K562 (cell line): ENCODE data around the gene ZFP62. TPM values are rescaled to one million over a fixed set of nuclear protein-coding genes. Genes with fewer than 3 reads are reported as not detected.
"Not testable (repeated sequence)": the region's sequence is repeated elsewhere in the genome, so short reads cannot be mapped to it uniquely, and the experiment has no call there.

Experiments
- ATAC-seq: fragments of 200-7000 bp; cut with Tn5 transposase; 3 replicates; pipeline ENCODE4 v1.9.1; 2020; ENCODE audit warnings: moderate library complexity
- BruUV-seq: library from RNA; stranded (reverse); fragments of 400-500 nt; replicated peaks from 2 replicates; lab custom pipeline; 2021; lab: Mats Ljungman, UMichigan
- CTCF ChIA-PET: fragments of 300-600 bp; formaldehyde crosslinking; extraction: SDS; loops from one replicate; lab custom pipeline; 2021; ENCODE audit warnings: low intra/inter-chr PET ratio; lab: Yijun Ruan, JAX
- POLR2A ChIA-PET: fragments of 300-600, 350-650 bp; sonication (Branson Sonifier 250); formaldehyde crosslinking; extraction: SDS; loops from one replicate; lab custom pipeline; 2021; ENCODE audit warnings: antibody characterized with exemption, inconsistent platforms; lab: Yijun Ruan, JAX
- DNase-seq, 4 experiments: peaks; one replicate each; pipeline versions ENCODE4 v3.0.0 to v3.0.0-alpha.2; 2011 to 2018; ENCODE audit warnings: low spot score in 3 of 4, mixed read lengths in 3 of 4; ENCODE audit errors: extremely low read depth in 1 of 4
- FAIRE-seq: peaks from 2 replicates; lab custom pipeline; 2011; peaks lifted over from hg19 to GRCh38; lab: Jason Lieb, UNC
- H2AFZ ChIP-seq: 2 replicates; pipeline ENCODE4 v1.6.0; 2011; ENCODE audit warnings: low read depth, low read length, control low read depth, inconsistent platforms
- H3K27ac ChIP-seq: fragments of 200-600 bp; 3 replicates; pipeline ENCODE4 v1.8.0; 2011; ENCODE audit warnings: low read depth, mild to moderate bottlenecking, control low read depth, inconsistent platforms, low read length, moderate library complexity, mixed read lengths; ENCODE audit errors: extremely low read depth
- H3K27me3 ChIP-seq, 2 experiments: fragments of 300-600 bp in 1 of 2; 2 replicates in 1 of 2; 3 replicates in 1 of 2; pipeline versions ENCODE4 v1.6.0 to v1.8.0; 2011; ENCODE audit warnings: inconsistent platforms in 2 of 2, low read length in 2 of 2, mild to moderate bottlenecking in 1 of 2, mixed read lengths in 1 of 2, moderate library complexity in 1 of 2; ENCODE audit not compliant: control insufficient read depth in 2 of 2, insufficient read depth in 2 of 2
- H3K36me3 ChIP-seq: fragments of 300-600 bp; 3 replicates; pipeline ENCODE4 v1.8.0; 2011; ENCODE audit warnings: mild to moderate bottlenecking, low read length, inconsistent platforms; ENCODE audit not compliant: control insufficient read depth, insufficient read depth
- H3K4me1 ChIP-seq, 2 experiments: fragments of 200-600 bp in 1 of 2; replicated peaks in 1 of 2; 2 replicates in 1 of 2; 3 replicates in 1 of 2; pipeline versions ENCODE4 v1.5.1 to v1.8.0; 2011; ENCODE audit warnings: inconsistent platforms in 2 of 2, low read length in 2 of 2, mild to moderate bottlenecking in 1 of 2, mixed read lengths in 1 of 2, moderate library complexity in 1 of 2; ENCODE audit not compliant: control insufficient read depth in 2 of 2, insufficient read depth in 2 of 2
- H3K4me2 ChIP-seq: 2 replicates; pipeline ENCODE4 v1.6.1; 2011; ENCODE audit warnings: low read length, control low read depth, inconsistent platforms, mixed read lengths; ENCODE audit not compliant: insufficient read depth
- H3K4me3 ChIP-seq: fragments of 200-600 bp; sonication (generic), shearing (Covaris generic); 2 replicates; pipeline ENCODE4 v1.5.1; 2016; ENCODE audit warnings: control low read depth, inconsistent platforms
- H3K79me2 ChIP-seq: fragments of 200-600 bp; 3 replicates; pipeline ENCODE4 v1.8.0; 2011; ENCODE audit warnings: low read length, inconsistent platforms; ENCODE audit not compliant: control insufficient read depth, insufficient read depth
- H3K9ac ChIP-seq, 2 experiments: 2 replicates each; pipeline versions ENCODE4 v1.6.0 to v1.6.1; 2011; ENCODE audit warnings: low read depth in 2 of 2, low read length in 2 of 2, control low read depth in 1 of 2, inconsistent platforms in 1 of 2, mild to moderate bottlenecking in 1 of 2, mixed read lengths in 1 of 2; ENCODE audit not compliant: insufficient read depth in 1 of 2
- H3K9me1 ChIP-seq: one replicate; pipeline ENCODE4 v1.6.0; 2011; ENCODE audit warnings: inconsistent platforms, mild to moderate bottlenecking, low read length, moderate library complexity; ENCODE audit not compliant: control insufficient read depth, insufficient read depth
- H3K9me3 ChIP-seq: replicated peaks from 2 replicates; pipeline ENCODE4 v1.5.1; 2011; ENCODE audit warnings: low read depth, low read length, inconsistent platforms; ENCODE audit not compliant: control insufficient read depth, insufficient read depth
- H4K20me1 ChIP-seq: replicated peaks from 2 replicates; pipeline ENCODE4 v1.6.1; 2011; ENCODE audit warnings: low read length, inconsistent platforms, mixed read lengths; ENCODE audit not compliant: control insufficient read depth, insufficient read depth
- BCOR ChIP-seq: fragments of 450-650 bp; IDR thresholded peaks from 2 replicates; pipeline ENCODE4 v1.6.1; 2016
- CBFA2T3 ChIP-seq: fragments of 450-650 bp; IDR thresholded peaks from 2 replicates; pipeline ENCODE4 v1.6.1; 2017
- KDM1A ChIP-seq, 2 experiments: fragments of 450-650 bp; IDR thresholded peaks; 2 replicates each; pipeline ENCODE4 v1.6.1; 2016; ENCODE audit warnings: mild to moderate bottlenecking in 2 of 2
- RBM25 ChIP-seq: fragments of 200-400 bp; formaldehyde crosslinking; IDR thresholded peaks from 2 replicates; pipeline ENCODE4 v1.6.1; 2018; ENCODE audit warnings: low read length, low read depth, moderate library complexity; ENCODE audit not compliant: severe bottlenecking
- SPI1 ChIP-seq: IDR thresholded peaks from 2 replicates; pipeline ENCODE4 v1.6.1; 2011; ENCODE audit warnings: low read depth, low read length, control low read depth, borderline replicate concordance
- ZNF146 ChIP-seq: IDR thresholded peaks from one replicate; pipeline ENCODE4 v1.6.1; 2018; ENCODE audit warnings: missing compliant biosample characterization; ENCODE audit not compliant: unreplicated experiment
- WGBS: fragments of 100-300 bp; shearing (Covaris generic); methylation state at CpG from one replicate; pipeline ENCODE4 v1.1.6; 2016; ENCODE audit warnings: low coverage, mixed read lengths; ENCODE audit not compliant: insufficient coverage; ENCODE audit errors: missing lambda C conversion rate; 5-methylcytosine and 5-hydroxymethylcytosine counted together
- in situ Hi-C: fragments of 300-500 bp; cut with MboI; formaldehyde crosslinking; loops from 4 replicates; pipeline ENCODE4 v1.15.0; 2018; ENCODE audit warnings: inconsistent platforms, mixed read lengths
- intact Hi-C: fragments of 100-400 bp; cut with micrococcal nuclease; formaldehyde crosslinking; loops from 2 replicates; pipeline ENCODE4 v1.14.2; 2022
- polyA plus RNA-seq, 8 experiments: library from polyadenylated mRNA; depleted of rRNA in 4 of 8; stranded (reverse) in 5 of 8; unstranded in 3 of 8; fragments of >200 nt; fragmentation: Nextera tagmentation in 2 of 8; fragmentation: Illumina TruSeq in 1 of 8; extraction: Ambion mirVana in 2 of 8; extraction: Trizol in 1 of 8; gene quantifications; 2 replicates each; pipeline versions ENCODE4 v1.2.1 to v1.2.3, GENCODE V29; 2011 to 2014; ENCODE audit warnings: inconsistent platforms in 1 of 8, missing spikeins in 1 of 8
- total RNA-seq, 7 experiments: library from RNA; depleted of rRNA in 6 of 7; stranded (reverse); fragments of >200 nt in 6 of 7; fragmentation: Illumina TruSeq in 2 of 7; extraction: Trizol in 2 of 7; gene quantifications; 2 replicates each; pipeline versions ENCODE4 v1.2.1 to v1.2.3, GENCODE V29; 2011 to 2021; ENCODE audit warnings: low replicate concordance in 1 of 7

The ZFP62 gene
- total and polyA plus RNA-seq, 9 of the 15 experiments (the other 6 are each of a cell fraction or from before 2014, with no cell fraction given): 12.2 to 37.5 (median 25.0) TPM

- H3K4me1 ChIP-seq, H3K36me3 ChIP-seq, DNase-seq, H3K4me2 ChIP-seq, H3K27me3 ChIP-seq, FAIRE-seq, intact Hi-C loops, H3K9me3 ChIP-seq, ATAC-seq, H4K20me1 ChIP-seq, H3K9ac ChIP-seq, H3K79me2 ChIP-seq, H3K27ac ChIP-seq, in situ Hi-C loops, CTCF ChIA-PET, H3K9me1 ChIP-seq, BruUV-seq, H2AFZ ChIP-seq, H3K4me3 ChIP-seq, POLR2A ChIA-PET: not testable (repeated sequence)
- TF ChIP-seq ZNF146 (CRISPR knock-in tag) (peak; percentile 89), KDM1A (IDR thresholded peaks at IDR 0.05) (peak in 1 of 2 experiments; percentile 19; a peak in 1 of 4 replicates), RBM25 (peak; percentile 15), BCOR (peak; percentile 64)
- WGBS: 88% methylated on average over 1 of the region's 1 CpG
These were observed 34.3 kb upstream of the ZFP62 start for GRCh38 chr5:180895330-180895729.

DNA sequence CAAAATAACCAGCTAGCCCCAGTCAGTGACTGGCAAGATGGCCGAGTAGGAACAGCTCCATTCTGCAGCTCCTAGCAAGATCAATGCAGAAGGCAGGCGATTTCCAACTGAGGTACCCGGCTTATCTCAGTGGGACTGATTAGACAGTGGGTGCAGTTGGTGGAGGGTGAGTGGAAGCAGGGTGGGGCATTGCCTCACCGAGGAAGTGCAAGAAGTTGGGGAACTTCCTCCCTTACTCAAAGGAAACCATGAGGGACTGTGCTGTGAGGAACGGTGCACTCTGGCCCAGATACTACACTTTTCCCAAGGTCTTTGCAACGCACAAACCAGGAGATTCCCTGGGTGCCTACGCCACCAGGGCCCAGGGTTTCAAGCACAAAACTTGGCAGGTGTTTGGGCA, 28.3 kb upstream of the ZFP62 start:
- DNase-seq: no peak
- Histone ChIP-seq H3K4me3 (no peak overlapping the region), H3K9me3 (no peaks in the 10 kb centered on the region), H3K9ac (no peak overlapping the region), H3K79me2 (no peaks in the 10 kb centered on the region), H3K9me1 (no peaks in the 10 kb centered on the region), H2AFZ (peak overlapping the region; percentile 62; the same call in 1 of the 2 replicates), H3K27me3 (no peaks in the 10 kb centered on the region), H3K4me2 (no peak overlapping the region; the same call in 1 of the 2 replicates), H3K36me3 (no peaks in the 10 kb centered on the region), H3K4me1 (peaks cover 6% of the 10 kb centered on the region in 2 experiments; a peak in 2 of 5 replicates), H3K27ac (no peak overlapping the region), H4K20me1 (no peaks in the 10 kb centered on the region)
- no peak for FAIRE-seq
- peak; percentile 7; the same call in 1 of the 2 replicates for TF ChIP-seq SPI1
- TF ChIP-seq CBFA2T3: no peak
- CTCF ChIA-PET: no interaction called here
- in situ Hi-C loops: no loop called here
- no TSS peak for BruUV-seq
- POLR2A ChIA-PET: no interaction called here
- WGBS: 27% methylated on average over 7 of the region's 7 CpGs
- no peak for ATAC-seq
- intact Hi-C loops: no loop called here
